ENCODE data around the gene FBXW2.

FBXW2 gene

GRCh38 chr9:120717176-120717575, 76.0 kb downstream of the FBXW2 start:
- Histone ChIP-seq H3K4me3 (ENCODE audit: insufficient read length, low read depth) (no peak overlapping the region), H3K9me3 (ENCODE audit: insufficient read depth, low read length) (no peaks in the 10 kb centered on the region), H3K27me3 (ENCODE audit: insufficient read depth, insufficient read length) (peaks cover 20% of the 10 kb centered on the region), H3K36me3 (ENCODE audit: insufficient read depth, insufficient read length, low read length) (no peaks in the 10 kb centered on the region), H3K9ac (ENCODE audit: insufficient read length, low read depth) (no peak overlapping the region), H3K4me1 (ENCODE audit: insufficient read depth, insufficient read length) (peaks cover 6% of the 10 kb centered on the region)
- no peak for DNase-seq (ENCODE audit: low read depth, low spot score)
- TF ChIP-seq ZNF274 (IDR thresholded peaks at IDR 0.05; ENCODE audit: low read depth, low read length) (no peak), SUZ12 (IDR thresholded peaks at IDR 0.05; ENCODE audit: extremely low read depth, insufficient read depth, insufficient read length) (no peak), YY1 (IDR thresholded peaks at IDR 0.05; ENCODE audit: insufficient read depth, insufficient read length) (no peak)

GRCh38 chr9:120716483-120716882, 76.7 kb downstream of the FBXW2 start:
- Histone ChIP-seq H3K36me3 (ENCODE audit: insufficient read depth, insufficient read length, low read length) (no peaks in the 10 kb centered on the region), H3K4me3 (ENCODE audit: insufficient read length, low read depth) (no peak overlapping the region), H3K9me3 (ENCODE audit: insufficient read depth, low read length) (no peaks in the 10 kb centered on the region), H3K27me3 (ENCODE audit: insufficient read depth, insufficient read length) (peaks cover 26% of the 10 kb centered on the region), H3K4me1 (ENCODE audit: insufficient read depth, insufficient read length) (peaks cover 6% of the 10 kb centered on the region), H3K9ac (ENCODE audit: insufficient read length, low read depth) (no peak overlapping the region)
- DNase-seq (ENCODE audit: low read depth, low spot score): no peak
- TF ChIP-seq ZNF274 (IDR thresholded peaks at IDR 0.05; ENCODE audit: low read depth, low read length) (no peak), YY1 (IDR thresholded peaks at IDR 0.05; ENCODE audit: insufficient read depth, insufficient read length) (no peak), SUZ12 (IDR thresholded peaks at IDR 0.05; ENCODE audit: extremely low read depth, insufficient read depth, insufficient read length) (no peak)

- Histone ChIP-seq H3K36me3 (ENCODE audit: insufficient read depth, insufficient read length, low read length) (no peaks in the 10 kb centered on the region), H3K27me3 (ENCODE audit: insufficient read depth, insufficient read length) (peaks cover 27% of the 10 kb centered on the region), H3K9ac (ENCODE audit: insufficient read length, low read depth) (peak overlapping the region; percentile 94), H3K4me1 (ENCODE audit: insufficient read depth, insufficient read length) (peaks cover 6% of the 10 kb centered on the region), H3K9me3 (ENCODE audit: insufficient read depth, low read length) (no peaks in the 10 kb centered on the region), H3K4me3 (ENCODE audit: insufficient read length, low read depth) (peak overlapping the region; percentile 86)
- DNase-seq (ENCODE audit: low read depth, low spot score): peak; percentile 51
- TF ChIP-seq SUZ12 (IDR thresholded peaks at IDR 0.05; ENCODE audit: extremely low read depth, insufficient read depth, insufficient read length): no peak
- no peak for TF ChIP-seq ZNF274 (IDR thresholded peaks at IDR 0.05; ENCODE audit: low read depth, low read length)
- TF ChIP-seq YY1 (IDR thresholded peaks at IDR 0.05; ENCODE audit: insufficient read depth, insufficient read length): no peak
Measured at GRCh38 chr9:120715389-120715924, 77.8 kb downstream of the FBXW2 start.

- H3K36me3 ChIP-seq (ENCODE audit: insufficient read depth, insufficient read length, low read length): no peaks in the 10 kb centered on the region
- TF ChIP-seq SUZ12 (IDR thresholded peaks at IDR 0.05; ENCODE audit: extremely low read depth, insufficient read depth, insufficient read length): no peak
- peak overlapping the region; percentile 86 for H3K4me3 ChIP-seq (ENCODE audit: insufficient read length, low read depth)
- no peaks in the 10 kb centered on the region for H3K9me3 ChIP-seq (ENCODE audit: insufficient read depth, low read length)
- H3K9ac ChIP-seq (ENCODE audit: insufficient read length, low read depth): peak overlapping the region; percentile 94
- DNase-seq (ENCODE audit: low read depth, low spot score): no peak
- H3K27me3 ChIP-seq (ENCODE audit: insufficient read depth, insufficient read length): peaks cover 27% of the 10 kb centered on the region
- H3K4me1 ChIP-seq (ENCODE audit: insufficient read depth, insufficient read length): peaks cover 6% of the 10 kb centered on the region
Measured at GRCh38 chr9:120714846-120715388, 78.3 kb downstream of the FBXW2 start.

- no peaks in the 10 kb centered on the region for H3K36me3 ChIP-seq (ENCODE audit: insufficient read depth, insufficient read length, low read length)
- H3K27me3 ChIP-seq (ENCODE audit: insufficient read depth, insufficient read length): peaks cover 27% of the 10 kb centered on the region
- H3K9me3 ChIP-seq (ENCODE audit: insufficient read depth, low read length): no peaks in the 10 kb centered on the region
- H3K9ac ChIP-seq (ENCODE audit: insufficient read length, low read depth): peak within 1 kb of the TSS; percentile 94
- DNase-seq (ENCODE audit: low read depth, low spot score): peak; percentile 96
- no peak for TF ChIP-seq YY1 (IDR thresholded peaks at IDR 0.05; ENCODE audit: insufficient read depth, insufficient read length)
- TF ChIP-seq SUZ12 (IDR thresholded peaks at IDR 0.05; ENCODE audit: extremely low read depth, insufficient read depth, insufficient read length): no peak
- TF ChIP-seq ZNF274 (IDR thresholded peaks at IDR 0.05; ENCODE audit: low read depth, low read length): no peak
- H3K4me1 ChIP-seq (ENCODE audit: insufficient read depth, insufficient read length): peaks cover 6% of the 10 kb centered on the region
- peak within 1 kb of the TSS; percentile 86 for H3K4me3 ChIP-seq (ENCODE audit: insufficient read length, low read depth)
Measured at GRCh38 chr9:120714088-120714845, 78.9 kb downstream of the FBXW2 start, which contains the start of gene MEGF9. MEGF9 (minus strand) TSS chr9:120714470; CDS start chr9:120714358, 112 bp downstream.

- H3K36me3 ChIP-seq (ENCODE audit: insufficient read depth, insufficient read length, low read length): no peaks in the 10 kb centered on the region
- peaks cover 6% of the 10 kb centered on the region for H3K4me1 ChIP-seq (ENCODE audit: insufficient read depth, insufficient read length)
- TF ChIP-seq YY1 (IDR thresholded peaks at IDR 0.05; ENCODE audit: insufficient read depth, insufficient read length) (no peak), ZNF274 (IDR thresholded peaks at IDR 0.05; ENCODE audit: low read depth, low read length) (no peak), SUZ12 (IDR thresholded peaks at IDR 0.05; ENCODE audit: extremely low read depth, insufficient read depth, insufficient read length) (no peak)
- H3K9me3 ChIP-seq (ENCODE audit: insufficient read depth, low read length): no peaks in the 10 kb centered on the region
- peaks cover 27% of the 10 kb centered on the region for H3K27me3 ChIP-seq (ENCODE audit: insufficient read depth, insufficient read length)
- peak overlapping the region; percentile 76 for H3K9ac ChIP-seq (ENCODE audit: insufficient read length, low read depth)
- peak overlapping the region; percentile 86 for H3K4me3 ChIP-seq (ENCODE audit: insufficient read length, low read depth)
- no peak for DNase-seq (ENCODE audit: low read depth, low spot score)
Measured at GRCh38 chr9:120713257-120714087, 79.7 kb downstream of the FBXW2 start.
